ENCODE results near the gene CTSH. TPM values are rescaled to one million over a fixed set of nuclear protein-coding genes. Genes with fewer than 3 reads are reported as not detected.
A peak's percentile ranks its signal among the peaks of the same experiment; 100 is the strongest.
"Not testable (repeated sequence)": the region's sequence is repeated elsewhere in the genome, so short reads cannot be mapped to it uniquely, and the experiment has no call there.

CTSH gene
- total RNA-seq, 2 donors from 2014 or later = 107 to 145 TPM

DNA sequence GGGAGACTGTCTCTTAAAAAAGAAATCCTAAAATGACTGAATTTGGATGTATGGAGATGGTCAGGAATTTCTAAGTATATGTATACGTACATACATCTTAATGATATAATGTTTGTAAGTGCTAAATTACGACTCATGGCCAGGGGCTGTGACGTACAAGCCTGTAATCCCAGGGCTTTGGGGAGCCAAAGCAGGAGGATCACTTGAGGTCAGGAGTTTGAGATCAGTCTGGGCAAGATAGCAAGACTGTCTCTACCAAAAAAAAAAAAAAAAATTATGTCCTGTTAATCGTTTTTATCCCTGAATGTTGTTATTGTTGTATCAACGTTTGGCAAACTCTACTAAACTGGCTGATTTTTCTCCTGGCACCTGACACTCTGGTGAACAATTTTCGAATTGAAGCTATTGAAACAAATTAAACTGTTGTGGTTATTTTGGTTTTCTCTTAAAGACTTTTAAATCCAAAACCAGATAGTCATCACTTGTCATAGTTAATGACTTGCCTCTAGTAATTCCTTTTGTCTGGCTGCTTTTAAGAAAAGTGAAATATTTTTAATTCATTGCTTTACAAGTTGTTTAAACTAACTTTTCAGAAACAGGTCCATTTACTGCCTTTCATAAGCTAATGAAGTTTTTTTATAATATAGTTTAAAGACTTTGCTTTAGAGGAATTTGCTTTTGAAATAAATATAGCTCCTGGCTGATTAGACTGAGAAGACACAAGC is 65.2 kb downstream of the CTSH start:
- Histone ChIP-seq H3K4me3 (no peak overlapping the region), H3K27ac (peak overlapping the region in 1 of 4 donors; percentile 31), H3K27me3 (no peaks in the 10 kb centered on the region), H3K4me1 (peaks cover 72% of the 10 kb centered on the region), H3K36me3 (replicated peaks in 1 of 2; ENCODE audit: insufficient read depth in 1 of 2, low read depth in 2 of 2) (peaks cover 0 to 1% of the 10 kb centered on the region in 2 donors), H3K9me3 (no peaks in the 10 kb centered on the region)
- WGBS, 2 donors = 25 to 27% methylated on average over 6 of the region's 6 CpGs
- no peak for ATAC-seq
- intact Hi-C loops (cut with DNase I) = no loop called here
- DNase-seq = no peak
- TF ChIP-seq, protein P1, sequence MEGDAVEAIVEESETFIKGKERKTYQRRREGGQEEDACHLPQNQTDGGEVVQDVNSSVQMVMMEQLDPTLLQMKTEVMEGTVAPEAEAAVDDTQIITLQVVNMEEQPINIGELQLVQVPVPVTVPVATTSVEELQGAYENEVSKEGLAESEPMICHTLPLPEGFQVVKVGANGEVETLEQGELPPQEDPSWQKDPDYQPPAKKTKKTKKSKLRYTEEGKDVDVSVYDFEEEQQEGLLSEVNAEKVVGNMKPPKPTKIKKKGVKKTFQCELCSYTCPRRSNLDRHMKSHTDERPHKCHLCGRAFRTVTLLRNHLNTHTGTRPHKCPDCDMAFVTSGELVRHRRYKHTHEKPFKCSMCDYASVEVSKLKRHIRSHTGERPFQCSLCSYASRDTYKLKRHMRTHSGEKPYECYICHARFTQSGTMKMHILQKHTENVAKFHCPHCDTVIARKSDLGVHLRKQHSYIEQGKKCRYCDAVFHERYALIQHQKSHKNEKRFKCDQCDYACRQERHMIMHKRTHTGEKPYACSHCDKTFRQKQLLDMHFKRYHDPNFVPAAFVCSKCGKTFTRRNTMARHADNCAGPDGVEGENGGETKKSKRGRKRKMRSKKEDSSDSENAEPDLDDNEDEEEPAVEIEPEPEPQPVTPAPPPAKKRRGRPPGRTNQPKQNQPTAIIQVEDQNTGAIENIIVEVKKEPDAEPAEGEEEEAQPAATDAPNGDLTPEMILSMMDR (IDR thresholded peaks at IDR 0.05) = no peak
- no peak for TF ChIP-seq POLR2A (IDR thresholded peaks at IDR 0.05)

DNA sequence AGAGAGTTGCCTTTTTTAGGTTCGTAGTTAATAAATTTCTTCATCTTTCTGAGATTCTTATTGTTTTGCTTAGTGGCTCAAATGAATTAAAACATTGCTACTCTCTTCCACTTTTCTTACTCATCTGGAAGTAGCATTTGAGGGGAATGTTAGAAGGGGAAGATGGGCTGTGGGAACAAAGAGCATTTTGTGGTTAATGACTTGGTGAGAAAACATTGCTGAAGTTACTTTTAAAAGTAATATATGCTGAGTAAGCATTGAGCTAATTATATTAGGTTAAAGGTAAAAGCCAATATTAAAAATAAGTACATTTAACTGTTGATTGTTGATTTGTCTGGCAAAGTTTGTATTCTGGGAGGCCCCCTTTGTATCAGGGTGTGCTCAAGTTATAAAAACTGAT is 66.5 kb downstream of the CTSH start:
- no peaks in the 10 kb centered on the region for H3K9me3 ChIP-seq
- DNase-seq = no peak
- no peaks in the 10 kb centered on the region for H3K27me3 ChIP-seq
- TF ChIP-seq, protein P1 (IDR thresholded peaks at IDR 0.05) = no peak
- TF ChIP-seq POLR2A (IDR thresholded peaks at IDR 0.05) = no peak
- no peak for ATAC-seq
- H3K36me3 ChIP-seq (replicated peaks in 1 of 2; ENCODE audit: insufficient read depth in 1 of 2, low read depth in 2 of 2) = peaks cover 0 to 1% of the 10 kb centered on the region in 2 donors
- H3K4me3 ChIP-seq = no peak overlapping the region
- WGBS, 2 donors = 27 to 29% methylated on average over 1 of the region's 1 CpG
- H3K4me1 ChIP-seq = peaks cover 72% of the 10 kb centered on the region
- intact Hi-C loops (cut with DNase I) = no loop called here
- H3K27ac ChIP-seq = no peak overlapping the region

DNA sequence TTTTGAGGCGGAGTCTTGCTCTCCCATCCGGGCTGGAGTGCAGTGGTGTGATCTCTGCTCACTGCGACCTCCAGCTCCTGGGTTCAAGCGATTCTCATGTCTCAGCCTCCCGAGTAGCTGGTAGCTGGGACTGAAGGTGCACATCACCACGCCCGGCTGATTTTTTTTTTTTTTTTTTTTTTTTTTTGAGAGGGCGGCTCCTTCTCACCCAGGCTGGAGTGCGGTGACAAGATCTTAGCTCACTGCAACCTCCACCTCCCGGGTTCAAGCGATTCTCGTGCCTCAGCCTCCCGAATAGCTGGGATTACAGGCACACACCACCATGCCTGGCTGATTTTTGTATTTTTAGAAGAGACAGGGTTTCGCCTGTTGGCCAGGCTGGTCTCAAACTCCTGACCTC is 67.9 kb downstream of the CTSH start:
- H3K27me3 ChIP-seq; H3K4me3 ChIP-seq; H3K36me3 ChIP-seq (replicated peaks in 1 of 2; ENCODE audit: insufficient read depth in 1 of 2, low read depth in 2 of 2); ATAC-seq; H3K27ac ChIP-seq; H3K9me3 ChIP-seq; DNase-seq; intact Hi-C loops (cut with DNase I): not testable (repeated sequence)
- H3K4me1 ChIP-seq = peaks cover 74% of the 10 kb centered on the region
- 80 to 93% methylated on average over 13 to 14 of the region's 14 CpGs for WGBS, 2 donors

DNA sequence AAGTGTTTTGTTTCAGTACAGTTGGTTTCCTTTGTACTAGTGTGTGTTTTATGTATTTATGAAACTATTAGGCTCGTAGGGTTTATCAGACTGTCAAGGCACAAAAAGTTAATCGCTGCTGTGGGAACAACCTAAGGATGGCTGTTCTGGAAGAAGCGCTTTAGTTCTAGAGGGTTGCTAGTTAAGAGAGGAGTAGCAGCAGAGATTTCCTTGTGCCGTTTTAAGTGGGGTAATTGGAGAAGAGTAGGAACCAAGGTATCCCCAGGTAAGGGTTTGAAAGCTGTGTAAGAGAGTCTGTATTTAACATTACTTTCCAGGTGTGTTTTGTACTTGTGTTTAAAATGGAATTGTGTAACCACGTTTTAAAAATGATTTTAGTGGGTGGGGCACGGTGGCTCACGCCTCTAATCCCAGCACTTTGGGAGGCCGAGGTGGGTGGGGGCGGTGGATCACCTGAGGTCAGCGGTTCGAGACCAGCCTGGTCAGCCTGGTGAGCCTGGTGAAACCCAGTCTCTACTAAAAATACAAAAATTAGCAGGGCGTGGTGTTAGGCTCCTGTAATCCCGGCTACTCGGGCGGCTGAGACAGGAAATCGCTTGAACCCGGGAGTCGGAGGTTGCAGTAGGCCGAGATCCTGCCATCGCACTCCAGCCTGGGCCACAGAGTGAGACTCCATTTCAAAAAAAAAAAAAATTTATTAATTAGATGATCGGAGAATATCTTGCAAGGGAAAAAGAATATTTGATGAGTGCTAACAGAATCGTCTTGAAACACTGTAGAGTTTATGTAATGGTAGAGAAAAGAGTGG is 69.5 kb downstream of the CTSH start:
- no peak overlapping the region for H3K4me3 ChIP-seq
- H3K27ac ChIP-seq = peak overlapping the region in 2 of 4 donors; percentile 98 to 99
- ATAC-seq (no peak), DNase-seq (no peak)
- no peaks in the 10 kb centered on the region for H3K36me3 ChIP-seq (replicated peaks in 1 of 2; ENCODE audit: insufficient read depth in 1 of 2, low read depth in 2 of 2)
- intact Hi-C loops (cut with DNase I) = no loop called here
- no peaks in the 10 kb centered on the region for H3K9me3 ChIP-seq
- WGBS, 2 donors = 61 to 73% methylated on average over 22 of the region's 22 CpGs
- no peaks in the 10 kb centered on the region for H3K27me3 ChIP-seq
- no peak for TF ChIP-seq POLR2A (IDR thresholded peaks at IDR 0.05)
- TF ChIP-seq, protein P1 (IDR thresholded peaks at IDR 0.05) = no peak
- H3K4me1 ChIP-seq = peaks cover 58% of the 10 kb centered on the region
